Erythroblast (primary cell): Measurements from ENCODE around the gene AEN.

Experiments used
- GATA1 ChIP-seq: IDR thresholded peaks from 2 replicates; pipeline ENCODE4 v1.6.1; 2011; ENCODE audit warnings: low read depth, mild to moderate bottlenecking, control low read depth, low read length, moderate library complexity
- POLR2A ChIP-seq: IDR thresholded peaks from 2 replicates; pipeline ENCODE4 v1.6.1; 2011; ENCODE audit warnings: mild to moderate bottlenecking, low read length

DNA sequence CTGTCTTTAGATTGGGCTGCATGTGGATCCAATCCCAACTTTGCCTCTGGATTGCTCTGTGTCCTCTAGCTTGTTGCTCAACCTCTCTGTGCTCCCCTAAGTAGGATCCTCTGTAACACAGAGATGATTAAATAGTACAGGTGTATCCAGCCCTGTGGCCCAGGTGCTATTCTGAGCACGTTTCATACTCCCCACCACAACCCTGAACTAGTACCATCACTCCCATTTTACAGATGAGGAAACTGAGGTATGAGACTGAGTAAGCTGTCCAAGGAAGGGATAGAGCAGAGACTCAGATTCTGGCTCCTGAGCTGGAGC lies 24.9 kb downstream of the AEN start:
- no peak for TF ChIP-seq POLR2A
- TF ChIP-seq GATA1: no peak
